Caco-2 (cell line): ENCODE measurements around the gene ENHO. TPM values are rescaled to one million over a fixed set of nuclear protein-coding genes. Genes with fewer than 3 reads are reported as not detected.
A peak's percentile ranks its signal among the peaks of the same experiment; 100 is the strongest.

Experiments used
- BruUV-seq: library from RNA; stranded (reverse); fragments of 400-500 nt; replicated peaks from 2 replicates; lab custom pipeline; 2021; lab: Mats Ljungman, UMichigan
- CTCF ChIA-PET: fragments of 300-600 bp; sonication (Branson Sonifier 250); formaldehyde crosslinking; loops from one replicate; lab custom pipeline; 2022; ENCODE audit warnings: antibody characterized with exemption; lab: Charles Lee
- POLR2A ChIA-PET: fragments of 300-600 bp; sonication (Branson Sonifier 250); formaldehyde crosslinking; loops from one replicate; lab custom pipeline; 2022; ENCODE audit warnings: antibody characterized with exemption; lab: Charles Lee
- DNase-seq, 2 experiments: peaks; one replicate each; pipeline versions ENCODE4 v3.0.0 to v3.0.0-alpha.2; 2020 to 2022
- H3K27me3 ChIP-seq: replicated peaks from 2 replicates; pipeline ENCODE4 v1.6.0; 2011; ENCODE audit warnings: low read length; ENCODE audit not compliant: control insufficient read depth, insufficient read depth
- H3K36me3 ChIP-seq: 2 replicates; pipeline ENCODE4 v1.5.1; 2011; ENCODE audit warnings: low read length; ENCODE audit not compliant: control insufficient read depth, insufficient read depth
- H3K4me1 ChIP-seq: fragments of 250-450 bp; sonication (Bioruptor Pico); 2 replicates; pipeline ENCODE4 v1.5.1; 2020; ENCODE audit warnings: mild to moderate bottlenecking
- H3K4me3 ChIP-seq: 2 replicates; pipeline ENCODE4 v1.5.1; 2011; ENCODE audit warnings: low read depth, mild to moderate bottlenecking, control low read depth, low read length
- H3K9me3 ChIP-seq: fragments of 250-450 bp; sonication (Bioruptor Pico); 2 replicates; pipeline ENCODE4 v1.5.1; 2020; ENCODE audit warnings: mild to moderate bottlenecking, moderate library complexity
- H3K27ac Mint-ChIP-seq: one replicate; pipeline ENCODE4 v1.8.0; 2022; ENCODE audit warnings: mixed read lengths; ENCODE audit not compliant: unreplicated experiment
- H3K27me3 Mint-ChIP-seq: one replicate; pipeline ENCODE4 v1.8.0; 2022; ENCODE audit warnings: mixed read lengths; ENCODE audit not compliant: insufficient read depth, unreplicated experiment
- H3K36me3 Mint-ChIP-seq: one replicate; pipeline ENCODE4 v1.8.0; 2022; ENCODE audit warnings: mild to moderate bottlenecking, mixed read lengths; ENCODE audit not compliant: insufficient read depth, unreplicated experiment
- H3K4me1 Mint-ChIP-seq: one replicate; pipeline ENCODE4 v1.8.0; 2022; ENCODE audit warnings: low read depth, mixed read lengths; ENCODE audit not compliant: unreplicated experiment
- H3K4me3 Mint-ChIP-seq: one replicate; pipeline ENCODE4 v1.8.0; 2022; ENCODE audit warnings: mild to moderate bottlenecking, moderate library complexity, mixed read lengths; ENCODE audit not compliant: unreplicated experiment
- H3K9me3 Mint-ChIP-seq: one replicate; pipeline ENCODE4 v1.8.0; 2022; ENCODE audit warnings: mixed read lengths; ENCODE audit not compliant: unreplicated experiment
- intact Hi-C: fragments of 100-400 bp; cut with micrococcal nuclease; formaldehyde crosslinking; loops from one replicate; pipeline ENCODE4 v1.10.0; 2022; ENCODE audit not compliant: unreplicated experiment
- total RNA-seq: library from RNA; stranded (reverse); gene quantifications from 2 replicates; pipeline ENCODE4 v1.2.3, GENCODE V29; 2022
- TF ChIP-seq, protein P1 (sequence below), 2 experiments: fragments of 200-600 bp in 1 of 2; IDR thresholded peaks; 1 replicate in 1 of 2; 2 replicates in 1 of 2; pipeline versions ENCODE4 v1.5.1 to v1.8.0; 2011 to 2022; ENCODE audit warnings: antibody characterized with exemption in 1 of 2, control low read depth in 1 of 2, inconsistent platforms in 1 of 2, low read depth in 1 of 2, low read length in 1 of 2, mild to moderate bottlenecking in 1 of 2, moderate library complexity in 1 of 2; ENCODE audit not compliant: insufficient read depth in 1 of 2, severe bottlenecking in 1 of 2, unreplicated experiment in 1 of 2

ENHO gene
- total RNA-seq, 1 experiment from 2014 or later: 2.1 TPM

DNA sequence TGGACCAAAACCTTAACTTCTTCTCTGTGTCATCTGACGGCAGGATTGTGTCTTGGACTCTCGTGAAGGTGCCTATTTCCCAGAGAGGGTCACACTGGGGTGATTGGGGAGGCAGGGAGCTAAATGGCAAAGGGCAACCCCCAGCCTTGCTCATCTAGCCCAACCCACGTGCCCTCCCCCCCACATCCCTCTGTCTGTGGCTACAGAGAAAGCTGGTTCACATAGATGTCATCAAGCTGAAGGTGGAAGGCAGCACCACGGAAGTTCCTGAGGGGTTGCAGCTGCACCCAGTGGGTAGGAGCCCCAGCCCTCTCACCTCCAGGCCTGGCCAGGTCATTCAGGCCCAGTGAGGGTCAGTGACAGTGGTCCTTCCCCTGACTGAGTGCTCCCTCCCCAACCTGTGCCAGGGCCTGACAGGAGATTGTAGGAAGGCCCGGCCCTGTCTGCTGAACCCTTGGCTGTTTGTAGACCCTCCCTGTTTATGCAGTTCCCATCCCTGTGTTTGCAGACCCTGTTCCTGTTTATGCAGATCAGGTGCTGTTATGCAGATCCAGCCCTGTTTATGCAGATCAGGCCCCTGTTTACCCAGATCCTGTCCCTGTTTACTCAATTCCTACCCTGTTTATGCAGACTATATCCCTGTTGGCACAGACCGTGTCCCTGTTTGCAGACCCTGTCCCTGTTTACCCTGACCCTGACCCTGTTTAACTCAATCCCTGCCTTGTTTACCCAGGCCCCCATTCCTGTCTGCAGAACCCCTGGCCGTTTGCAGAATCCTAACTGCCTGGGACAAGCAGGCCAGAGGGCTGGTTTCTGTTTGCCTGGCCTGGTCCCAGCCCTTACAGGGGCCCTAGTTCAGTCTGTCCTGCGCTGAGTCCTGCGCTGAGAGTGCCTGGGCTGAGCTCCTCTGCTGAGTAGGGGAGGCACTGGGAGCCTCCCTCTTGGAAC, 10.4 kb downstream of the ENHO start:
- Mint-ChIP-seq H3K9me3 (no peaks in the 10 kb centered on the region), H3K36me3 (no peaks in the 10 kb centered on the region), H3K4me3 (no peak overlapping the region), H3K27me3 (peaks cover 3% of the 10 kb centered on the region), H3K4me1 (no peaks in the 10 kb centered on the region), H3K27ac (no peak overlapping the region)
- DNase-seq: peak in 1 of 2 experiments; percentile 24
- no peak overlapping the region for H3K4me3 ChIP-seq
- H3K4me1 ChIP-seq: no peaks in the 10 kb centered on the region
- POLR2A ChIA-PET: no interaction called here
- no TSS peak for BruUV-seq
- TF ChIP-seq, protein P1, sequence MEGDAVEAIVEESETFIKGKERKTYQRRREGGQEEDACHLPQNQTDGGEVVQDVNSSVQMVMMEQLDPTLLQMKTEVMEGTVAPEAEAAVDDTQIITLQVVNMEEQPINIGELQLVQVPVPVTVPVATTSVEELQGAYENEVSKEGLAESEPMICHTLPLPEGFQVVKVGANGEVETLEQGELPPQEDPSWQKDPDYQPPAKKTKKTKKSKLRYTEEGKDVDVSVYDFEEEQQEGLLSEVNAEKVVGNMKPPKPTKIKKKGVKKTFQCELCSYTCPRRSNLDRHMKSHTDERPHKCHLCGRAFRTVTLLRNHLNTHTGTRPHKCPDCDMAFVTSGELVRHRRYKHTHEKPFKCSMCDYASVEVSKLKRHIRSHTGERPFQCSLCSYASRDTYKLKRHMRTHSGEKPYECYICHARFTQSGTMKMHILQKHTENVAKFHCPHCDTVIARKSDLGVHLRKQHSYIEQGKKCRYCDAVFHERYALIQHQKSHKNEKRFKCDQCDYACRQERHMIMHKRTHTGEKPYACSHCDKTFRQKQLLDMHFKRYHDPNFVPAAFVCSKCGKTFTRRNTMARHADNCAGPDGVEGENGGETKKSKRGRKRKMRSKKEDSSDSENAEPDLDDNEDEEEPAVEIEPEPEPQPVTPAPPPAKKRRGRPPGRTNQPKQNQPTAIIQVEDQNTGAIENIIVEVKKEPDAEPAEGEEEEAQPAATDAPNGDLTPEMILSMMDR (IDR thresholded peaks at IDR 0.05; ENCODE audit: insufficient read depth in 1 of 2, low read depth in 1 of 2, low read length in 1 of 2, severe bottlenecking in 1 of 2, unreplicated experiment in 1 of 2): no peak
- H3K36me3 ChIP-seq: no peaks in the 10 kb centered on the region
- CTCF ChIA-PET: interaction anchor here (0.8 to 1.3 kb wide), 2 partner anchors 90 to 109 kb away, joined by 3 to 5 read pairs; no protein-coding TSS in a partner anchor
- intact Hi-C loops: no loop called here
- no peaks in the 10 kb centered on the region for H3K9me3 ChIP-seq
- no peaks in the 10 kb centered on the region; the same call in 1 of the 2 replicates for H3K27me3 ChIP-seq

DNA sequence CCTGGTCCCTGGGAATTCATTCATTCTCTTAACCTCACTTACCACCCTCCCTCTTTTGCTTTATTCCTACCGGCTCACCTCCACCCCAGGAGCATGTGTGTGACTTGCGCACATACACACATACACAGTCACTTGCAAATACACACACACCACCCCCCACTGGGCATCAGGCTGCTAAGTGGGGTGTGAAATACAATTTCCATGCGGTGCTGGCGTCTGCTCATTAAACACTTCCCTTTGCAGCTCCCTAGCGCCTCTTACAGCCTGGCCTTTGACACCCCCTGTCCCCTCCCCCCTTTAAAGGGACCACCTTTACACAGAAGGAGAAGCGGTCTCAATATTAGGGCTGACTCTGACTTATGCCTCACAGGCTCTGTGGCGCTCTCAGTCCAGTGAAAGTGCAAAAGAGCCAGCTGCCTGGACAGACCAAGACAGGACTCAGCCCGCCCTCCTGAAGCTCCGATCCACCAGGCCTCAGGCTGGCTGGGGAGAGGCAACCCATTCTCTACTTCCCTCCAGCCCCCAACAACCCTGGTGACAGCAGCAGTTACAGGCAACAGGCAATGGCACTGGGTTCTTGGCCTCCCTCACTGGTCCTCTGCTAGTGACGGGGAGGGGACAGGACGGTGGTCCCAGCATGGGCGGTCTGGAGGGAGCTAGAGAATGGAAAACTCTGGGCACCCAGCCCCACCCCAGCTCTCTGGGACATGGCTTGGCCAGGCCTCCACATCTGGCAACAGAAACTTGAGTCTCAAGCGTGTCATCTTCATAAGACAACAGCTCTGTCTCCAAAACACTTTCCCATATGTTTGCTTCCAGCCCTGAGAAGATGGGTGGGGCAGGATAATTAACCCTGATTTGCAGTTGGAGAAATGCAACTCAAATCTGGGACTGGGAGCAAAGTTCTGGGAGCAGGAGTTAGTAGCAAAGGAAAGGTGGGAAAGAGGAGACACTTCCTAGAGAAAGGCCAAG, 12.0 kb downstream of the ENHO start:
- no peaks in the 10 kb centered on the region for H3K9me3 ChIP-seq
- Mint-ChIP-seq H3K27ac (no peak overlapping the region), H3K4me1 (no peaks in the 10 kb centered on the region), H3K36me3 (no peaks in the 10 kb centered on the region), H3K4me3 (no peak overlapping the region), H3K9me3 (no peaks in the 10 kb centered on the region), H3K27me3 (peaks cover under 1% of the 10 kb centered on the region)
- H3K36me3 ChIP-seq: no peaks in the 10 kb centered on the region
- TF ChIP-seq, protein P1 (IDR thresholded peaks at IDR 0.05; ENCODE audit: insufficient read depth in 1 of 2, low read depth in 1 of 2, low read length in 1 of 2, severe bottlenecking in 1 of 2, unreplicated experiment in 1 of 2): no peak
- no TSS peak for BruUV-seq
- ChIA-PET POLR2A (no interaction called here), CTCF (interaction anchor here (0.6 kb wide), 1 partner anchor 9 kb away, joined by 4 read pairs; no protein-coding TSS in a partner anchor)
- H3K27me3 ChIP-seq: no peaks in the 10 kb centered on the region; the same call in 1 of the 2 replicates
- H3K4me3 ChIP-seq: no peak overlapping the region
- intact Hi-C loops: no loop called here
- H3K4me1 ChIP-seq: no peaks in the 10 kb centered on the region
- peak in 1 of 2 experiments; percentile 17 for DNase-seq

DNA sequence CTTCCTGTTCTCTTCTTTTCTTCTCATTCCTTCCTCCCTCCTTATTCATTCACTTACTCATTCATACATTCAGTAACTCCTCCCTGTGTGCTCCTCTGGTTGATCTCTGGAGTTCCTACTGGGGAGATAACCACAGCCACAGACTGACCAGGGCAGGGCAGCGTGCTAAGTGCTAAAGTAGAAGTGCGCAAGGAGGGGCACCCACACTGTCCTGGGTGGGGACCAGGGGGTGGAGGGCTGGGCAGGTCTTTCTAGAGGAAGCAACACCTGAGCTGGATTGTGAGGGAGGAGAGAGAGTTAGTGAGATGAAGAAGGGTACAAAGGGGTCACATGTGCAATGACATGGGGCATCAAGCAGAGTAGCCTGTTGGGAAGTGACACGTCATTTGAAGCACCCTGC, 13.8 kb downstream of the ENHO start:
- H3K4me3 ChIP-seq: no peak overlapping the region
- POLR2A ChIA-PET: no interaction called here
- H3K9me3 ChIP-seq: no peaks in the 10 kb centered on the region
- TF ChIP-seq, protein P1 (IDR thresholded peaks at IDR 0.05; ENCODE audit: insufficient read depth in 1 of 2, low read depth in 1 of 2, low read length in 1 of 2, severe bottlenecking in 1 of 2, unreplicated experiment in 1 of 2): no peak
- H3K27ac Mint-ChIP-seq: no peak overlapping the region
- CTCF ChIA-PET: no interaction called here
- H3K4me1 Mint-ChIP-seq: no peaks in the 10 kb centered on the region
- peaks cover 10% of the 10 kb centered on the region for H3K27me3 Mint-ChIP-seq
- no peaks in the 10 kb centered on the region for H3K4me1 ChIP-seq
- H3K4me3 Mint-ChIP-seq: no peak overlapping the region
- H3K27me3 ChIP-seq: no peaks in the 10 kb centered on the region
- no peaks in the 10 kb centered on the region for H3K9me3 Mint-ChIP-seq
- BruUV-seq: no TSS peak
- peak in 1 of 2 experiments; percentile 9 for DNase-seq
- no peaks in the 10 kb centered on the region for H3K36me3 Mint-ChIP-seq
- H3K36me3 ChIP-seq: no peaks in the 10 kb centered on the region
- intact Hi-C loops: no loop called here
